H9 (cell line): Measurements from ENCODE around the gene CFAP157. TPM values are rescaled to one million over a fixed set of nuclear protein-coding genes. Genes with fewer than 3 reads are reported as not detected.

Source experiments
- DNase-seq: peaks from one replicate; pipeline ENCODE4 v3.0.0-alpha.2; 2017
- H2AFZ ChIP-seq: one replicate; pipeline ENCODE4 v1.6.1; 2013; ENCODE audit warnings: mild to moderate bottlenecking, low read length, control low read depth, moderate library complexity
- H2AK5ac ChIP-seq: 2 replicates; pipeline ENCODE4 v1.6.1; 2013; ENCODE audit warnings: low read length, control low read depth, mixed read lengths; ENCODE audit not compliant: insufficient read length
- H2BK120ac ChIP-seq: one replicate; pipeline ENCODE4 v1.6.1; 2013; ENCODE audit warnings: low read depth, mild to moderate bottlenecking, low read length, control low read depth, inconsistent platforms; ENCODE audit not compliant: poor library complexity, severe bottlenecking
- H2BK12ac ChIP-seq: 2 replicates; pipeline ENCODE4 v1.6.1; 2013; ENCODE audit warnings: low read length, control low read depth, mixed read lengths, low read depth; ENCODE audit not compliant: insufficient read length
- H2BK15ac ChIP-seq: 2 replicates; pipeline ENCODE4 v1.6.1; 2013; ENCODE audit warnings: low read depth, low read length, control low read depth
- H2BK20ac ChIP-seq: one replicate; pipeline ENCODE4 v1.6.1; 2013; ENCODE audit warnings: low read depth, mild to moderate bottlenecking, low read length, control low read depth, inconsistent platforms; ENCODE audit not compliant: poor library complexity, severe bottlenecking
- H2BK5ac ChIP-seq: 2 replicates; pipeline ENCODE4 v1.6.1; 2013; ENCODE audit warnings: low read length, control low read depth, mixed read lengths; ENCODE audit not compliant: insufficient read length
- H3K14ac ChIP-seq: 2 replicates; pipeline ENCODE4 v1.6.1; 2013; ENCODE audit warnings: low read length, control low read depth; ENCODE audit not compliant: insufficient read depth
- H3K18ac ChIP-seq: 2 replicates; pipeline ENCODE4 v1.6.1; 2013; ENCODE audit warnings: low read depth, mild to moderate bottlenecking, mixed read lengths, low read length, control low read depth; ENCODE audit not compliant: insufficient read length
- H3K23ac ChIP-seq: 2 replicates; pipeline ENCODE4 v1.6.1; 2013; ENCODE audit warnings: low read length, control low read depth, mixed read lengths, low read depth; ENCODE audit not compliant: insufficient read length
- H3K23me2 ChIP-seq: 2 replicates; pipeline ENCODE4 v1.6.1; 2013; ENCODE audit warnings: low read depth, mild to moderate bottlenecking, mixed read lengths, low read length, control low read depth; ENCODE audit not compliant: insufficient read length, poor library complexity, severe bottlenecking
- H3K27ac ChIP-seq: 2 replicates; pipeline ENCODE4 v1.5.1; 2013; ENCODE audit warnings: low read length, control low read depth, mixed read lengths, low read depth; ENCODE audit not compliant: insufficient read length
- H3K27me3 ChIP-seq: 2 replicates; pipeline ENCODE4 v1.6.1; 2013; ENCODE audit warnings: low read length, control low read depth, inconsistent platforms; ENCODE audit not compliant: insufficient read depth
- H3K4ac ChIP-seq: 2 replicates; pipeline ENCODE4 v1.6.1; 2013; ENCODE audit warnings: low read depth, mild to moderate bottlenecking, control low read depth, inconsistent platforms, low read length, moderate library complexity
- H3K4me1 ChIP-seq: 2 replicates; pipeline ENCODE4 v1.6.1; 2013; ENCODE audit warnings: low read length, control low read depth, inconsistent platforms; ENCODE audit not compliant: insufficient read depth
- H3K4me2 ChIP-seq: 2 replicates; pipeline ENCODE4 v1.6.1; 2013; ENCODE audit warnings: low read length, control low read depth, mixed read lengths; ENCODE audit not compliant: insufficient read length, insufficient read depth
- H3K56ac ChIP-seq: 2 replicates; pipeline ENCODE4 v1.6.1; 2013; ENCODE audit warnings: low read depth, mild to moderate bottlenecking, mixed read lengths, low read length, control low read depth; ENCODE audit not compliant: insufficient read length
- H3K79me1 ChIP-seq: 2 replicates; pipeline ENCODE4 v1.6.1; 2013; ENCODE audit warnings: low read depth, mild to moderate bottlenecking, moderate library complexity, low read length, control low read depth, inconsistent platforms; ENCODE audit not compliant: insufficient read depth, poor library complexity, severe bottlenecking
- H3K79me2 ChIP-seq: 2 replicates; pipeline ENCODE4 v1.6.1; 2013; ENCODE audit warnings: low read length, control low read depth, inconsistent platforms; ENCODE audit not compliant: insufficient read depth
- H3K9ac ChIP-seq: 2 replicates; pipeline ENCODE4 v1.6.1; 2013; ENCODE audit warnings: low read length, control low read depth, mixed read lengths; ENCODE audit not compliant: insufficient read length; ENCODE audit errors: extremely low read depth
- H3K9me3 ChIP-seq: one replicate; pipeline ENCODE4 v1.6.1; 2013; ENCODE audit warnings: low read depth, low read length, inconsistent platforms; ENCODE audit not compliant: control insufficient read depth
- H3T11ph ChIP-seq: one replicate; pipeline ENCODE4 v1.6.1; 2013; ENCODE audit warnings: mild to moderate bottlenecking, low read length, control low read depth, inconsistent platforms
- H4K20me1 ChIP-seq: one replicate; pipeline ENCODE4 v1.6.1; 2013; ENCODE audit not compliant: control insufficient read depth, insufficient read length, insufficient read depth
- H4K5ac ChIP-seq: 2 replicates; pipeline ENCODE4 v1.6.1; 2013; ENCODE audit warnings: low read depth, mild to moderate bottlenecking, mixed read lengths, low read length, control low read depth; ENCODE audit not compliant: insufficient read length
- H4K8ac ChIP-seq: replicated peaks from 2 replicates; pipeline ENCODE4 v1.6.1; 2013; ENCODE audit warnings: low read length, control low read depth, mixed read lengths, low read depth; ENCODE audit not compliant: insufficient read length
- H4K91ac ChIP-seq: 2 replicates; pipeline ENCODE4 v1.6.1; 2013; ENCODE audit warnings: low read depth, mild to moderate bottlenecking, moderate library complexity, mixed read lengths, low read length, control low read depth; ENCODE audit not compliant: insufficient read length
- H3K27ac Mint-ChIP-seq, 3 experiments: 2 replicates in 2 of 3; 3 replicates in 1 of 3; pipeline ENCODE4 v1.8.0; 2020 to 2021; ENCODE audit warnings: mixed read lengths in 3 of 3, mild to moderate bottlenecking in 1 of 3, moderate library complexity in 1 of 3
- H3K27me3 Mint-ChIP-seq: 2 replicates; pipeline ENCODE4 v1.8.0; 2021; ENCODE audit warnings: low read depth, mild to moderate bottlenecking, moderate library complexity, mixed read lengths
- H3K36me3 Mint-ChIP-seq, 3 experiments: 2 replicates in 2 of 3; 3 replicates in 1 of 3; pipeline ENCODE4 v1.8.0; 2020 to 2021; ENCODE audit warnings: low read depth in 3 of 3, mixed read lengths in 3 of 3; ENCODE audit not compliant: insufficient read depth in 1 of 3
- H3K4me1 Mint-ChIP-seq, 2 experiments: 2 replicates each; pipeline ENCODE4 v1.8.0; 2020; ENCODE audit warnings: mixed read lengths in 2 of 2
- H3K4me3 Mint-ChIP-seq, 2 experiments: 2 replicates in 1 of 2; 3 replicates in 1 of 2; pipeline ENCODE4 v1.8.0; 2020 to 2021; ENCODE audit warnings: mild to moderate bottlenecking in 2 of 2, mixed read lengths in 2 of 2, moderate library complexity in 1 of 2
- H3K9me3 Mint-ChIP-seq, 2 experiments: 2 replicates in 1 of 2; 3 replicates in 1 of 2; pipeline ENCODE4 v1.8.0; 2020; ENCODE audit warnings: mild to moderate bottlenecking in 2 of 2, mixed read lengths in 2 of 2, moderate library complexity in 1 of 2
- CTCF ChIP-seq: fragments of 200-600 bp; sonication (generic); conservative IDR thresholded peaks from 3 replicates; pipeline ENCODE4 v1.8.0; 2021; ENCODE audit warnings: antibody characterized with exemption, mild to moderate bottlenecking
- WGBS: extraction: QIAGEN DNeasy Blood & Tissue Kit; methylation state at CpG from one replicate; pipeline ENCODE4 v1.1.7; 2013; ENCODE audit warnings: missing lambda C conversion rate, low lambda C conversion rate, mixed read lengths; ENCODE audit not compliant: insufficient read length; ENCODE audit errors: extremely low coverage; 5-methylcytosine and 5-hydroxymethylcytosine counted together
- total RNA-seq: library from RNA; stranded (reverse); gene quantifications from 2 replicates; pipeline ENCODE4 v1.2.1, GENCODE V29; 2021

CFAP157 gene
- total RNA-seq, 1 experiment from 2014 or later: 0.22 TPM

- no peaks in the 10 kb centered on the region for H4K20me1 ChIP-seq
Observed at GRCh38 chr9:127673234-127673633, 33.6 kb upstream of the CFAP157 start.

More at GRCh38 chr9:127673234-127673633, 33.6 kb upstream of the CFAP157 start:
- Histone ChIP-seq H2BK120ac (no peak overlapping the region), H3T11ph (no peak overlapping the region), H4K8ac (no peak overlapping the region), H3K4me2 (no peak overlapping the region), H3K27ac (no peak overlapping the region), H3K9me3 (no peaks in the 10 kb centered on the region), H2BK15ac (no peak overlapping the region), H3K4ac (no peak overlapping the region), H2BK5ac (no peak overlapping the region), H3K56ac (no peak overlapping the region), H2BK12ac (no peak overlapping the region), H3K23me2 (no peaks in the 10 kb centered on the region), H3K27me3 (no peaks in the 10 kb centered on the region), H3K79me1 (no peaks in the 10 kb centered on the region), H3K18ac (no peak overlapping the region), H3K79me2 (no peaks in the 10 kb centered on the region), H2AK5ac (no peak overlapping the region), H2AFZ (no peak overlapping the region), H3K14ac (no peak overlapping the region), H2BK20ac (no peak overlapping the region), H3K9ac (no peak overlapping the region), H4K5ac (no peak overlapping the region), H3K4me1 (no peaks in the 10 kb centered on the region), H3K23ac (no peak overlapping the region), H4K91ac (no peak overlapping the region)
- Mint-ChIP-seq H3K4me3 (no peak overlapping the region), H3K4me1 (no peaks in the 10 kb centered on the region), H3K27me3 (no peaks in the 10 kb centered on the region), H3K9me3 (no peaks in the 10 kb centered on the region), H3K36me3 (peaks cover 20 to 48% (median 23%) of the 10 kb centered on the region in 3 experiments; a peak in 6 of 7 replicates), H3K27ac (no peak overlapping the region)
- no peak for DNase-seq
- TF ChIP-seq CTCF: no peak
- WGBS: no CpG with 5 or more reads among the region's 7 CpGs
